Renal cortex interstitium (tissue), 3 donors: Measurements from ENCODE around the gene FRMD8. TPM values are rescaled to one million over a fixed set of nuclear protein-coding genes. Genes with fewer than 3 reads are reported as not detected.

ENCODE experiments used
- polyA plus RNA-seq, 3 donors: library from polyadenylated mRNA; unstranded; fragments of 120-200 nt; gene quantifications; one replicate each; pipeline ENCODE4 v1.2.1, GENCODE V29; 2013; ENCODE audit not compliant: insufficient read length in 3 of 3

The FRMD8 gene
- polyA plus RNA-seq, 3 donors: 15.7 to 22.2 (median 21.6) TPM

Other genes starting within 250 kb of the FRMD8 start
- gene SPDYC, start 216.4 kb upstream of the FRMD8 start, polyA plus RNA-seq: not detected
- 100 to 1,000 TPM in 2 of 3 donors, 10 to 100 TPM in 1; 82.9 to 105 (median 104) TPM for gene CAPN1, start 204.7 kb upstream of the FRMD8 start, polyA plus RNA-seq
- gene POLA2, start 124.7 kb upstream of the FRMD8 start, polyA plus RNA-seq: 10 to 100 TPM; 23.8 to 31.1 (median 27.8) TPM
- gene CDC42EP2, start 71.8 kb upstream of the FRMD8 start, polyA plus RNA-seq: 10 to 100 TPM in 2 of 3 donors, 1 to 10 TPM in 1; 8.8 to 12.7 (median 11.3) TPM
- gene DPF2, start 52.8 kb upstream of the FRMD8 start, polyA plus RNA-seq: 10 to 100 TPM; 87.8 to 95.3 (median 90.7) TPM
- under 1 TPM; 0.53 to 0.83 (median 0.56) TPM for gene TIGD3, start 31.9 kb upstream of the FRMD8 start, polyA plus RNA-seq
- 1 to 10 TPM; 5.5 to 9.2 (median 6.3) TPM for gene SLC25A45, start 4.0 kb upstream of the FRMD8 start, polyA plus RNA-seq
- 100 to 1,000 TPM; 117 to 471 (median 268) TPM for gene NEAT1, start 36.2 kb downstream of the FRMD8 start, polyA plus RNA-seq
- 1,000 to 10,000 TPM in 1 of 3 donors, 100 to 1,000 TPM in 2; 717 to 1,341 (median 810) TPM for gene MALAT1, start 112.4 kb downstream of the FRMD8 start, polyA plus RNA-seq
- 10 to 100 TPM; 58.0 to 77.5 (median 74.1) TPM for gene SCYL1, start 138.4 kb downstream of the FRMD8 start, polyA plus RNA-seq
- 100 to 1,000 TPM in 2 of 3 donors, 10 to 100 TPM in 1; 93.7 to 181 (median 145) TPM for gene LTBP3, start 171.7 kb downstream of the FRMD8 start, polyA plus RNA-seq
- 10 to 100 TPM; 35.0 to 59.2 (median 54.7) TPM for gene ZNRD2, start 183.8 kb downstream of the FRMD8 start, polyA plus RNA-seq
- 10 to 100 TPM; 18.0 to 26.2 (median 22.8) TPM for gene FAM89B, start 185.9 kb downstream of the FRMD8 start, polyA plus RNA-seq
- 10 to 100 TPM; 13.2 to 21.1 (median 13.4) TPM for gene EHBP1L1, start 189.4 kb downstream of the FRMD8 start, polyA plus RNA-seq
- gene KCNK7, start 209.2 kb downstream of the FRMD8 start, polyA plus RNA-seq: under 1 TPM; 0.30 to 0.39 (median 0.33) TPM
- 10 to 100 TPM; 34.8 to 44.2 (median 41.8) TPM for gene MAP3K11, start 227.6 kb downstream of the FRMD8 start, polyA plus RNA-seq
- gene PCNX3, start 229.1 kb downstream of the FRMD8 start, polyA plus RNA-seq: 10 to 100 TPM; 24.0 to 37.4 (median 33.3) TPM